ENCODE data around the gene SLC9A3.

DNA sequence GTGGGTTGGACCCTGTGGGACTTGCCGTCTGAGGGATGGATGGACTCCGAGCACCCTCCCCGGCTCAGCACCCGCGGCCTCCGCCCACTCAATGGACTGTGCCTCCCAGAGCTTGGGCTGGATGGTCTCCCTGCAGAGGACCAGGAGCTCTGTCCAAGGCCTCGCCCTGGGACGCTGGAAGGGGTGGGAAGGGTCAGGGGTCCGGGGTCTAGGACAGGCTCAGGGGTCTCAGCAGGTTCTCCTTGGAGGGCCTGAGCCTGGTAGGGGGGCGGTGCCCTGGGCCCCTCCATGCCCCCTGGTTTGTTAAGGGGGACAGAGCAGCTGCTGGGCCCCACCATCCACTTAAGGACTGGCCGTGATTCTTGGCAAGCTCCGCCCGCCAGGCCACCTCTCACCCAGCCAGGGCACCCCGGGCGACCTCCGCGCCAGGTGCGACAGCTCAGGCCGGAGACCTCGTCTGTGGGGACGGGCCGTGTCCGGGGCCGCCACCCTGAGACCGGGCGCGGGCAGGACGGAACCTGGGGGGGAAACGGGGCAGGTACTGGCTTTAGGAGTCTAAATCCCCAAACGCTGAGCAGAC, 52.1 kb downstream of the SLC9A3 start:
- TF ChIP-seq, protein P1, sequence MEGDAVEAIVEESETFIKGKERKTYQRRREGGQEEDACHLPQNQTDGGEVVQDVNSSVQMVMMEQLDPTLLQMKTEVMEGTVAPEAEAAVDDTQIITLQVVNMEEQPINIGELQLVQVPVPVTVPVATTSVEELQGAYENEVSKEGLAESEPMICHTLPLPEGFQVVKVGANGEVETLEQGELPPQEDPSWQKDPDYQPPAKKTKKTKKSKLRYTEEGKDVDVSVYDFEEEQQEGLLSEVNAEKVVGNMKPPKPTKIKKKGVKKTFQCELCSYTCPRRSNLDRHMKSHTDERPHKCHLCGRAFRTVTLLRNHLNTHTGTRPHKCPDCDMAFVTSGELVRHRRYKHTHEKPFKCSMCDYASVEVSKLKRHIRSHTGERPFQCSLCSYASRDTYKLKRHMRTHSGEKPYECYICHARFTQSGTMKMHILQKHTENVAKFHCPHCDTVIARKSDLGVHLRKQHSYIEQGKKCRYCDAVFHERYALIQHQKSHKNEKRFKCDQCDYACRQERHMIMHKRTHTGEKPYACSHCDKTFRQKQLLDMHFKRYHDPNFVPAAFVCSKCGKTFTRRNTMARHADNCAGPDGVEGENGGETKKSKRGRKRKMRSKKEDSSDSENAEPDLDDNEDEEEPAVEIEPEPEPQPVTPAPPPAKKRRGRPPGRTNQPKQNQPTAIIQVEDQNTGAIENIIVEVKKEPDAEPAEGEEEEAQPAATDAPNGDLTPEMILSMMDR (IDR thresholded peaks at IDR 0.05): no peak
- TF ChIP-seq ZFX (IDR thresholded peaks at IDR 0.05; ENCODE audit: borderline replicate concordance): no peak

Measured in 22Rv1 (cell line).